Small intestine (tissue), 7 donors: ENCODE data around the gene SMR3B. TPM values are rescaled to one million over a fixed set of nuclear protein-coding genes. Genes with fewer than 3 reads are reported as not detected.

ENCODE experiments used
- DNase-seq, 2 donors: peaks; one replicate each; pipeline versions ENCODE4 v3.0.0 to v3.0.0-alpha.2; 2013
- FAIRE-seq: peaks from 2 replicates; lab custom pipeline; 2012; peaks lifted over from hg19 to GRCh38; lab: Jason Lieb, UNC
- H3K27ac ChIP-seq, 3 donors: one replicate each; pipeline ENCODE4 v1.5.1; 2013; ENCODE audit warnings: low read length in 2 of 3, mild to moderate bottlenecking in 2 of 3, control low read depth in 1 of 3, inconsistent platforms in 1 of 3, low read depth in 1 of 3, moderate library complexity in 1 of 3
- H3K27me3 ChIP-seq, 3 donors: one replicate each; pipeline ENCODE4 v1.6.1; 2013; ENCODE audit warnings: low read length in 3 of 3, inconsistent platforms in 1 of 3; ENCODE audit not compliant: control insufficient read depth in 3 of 3, insufficient read depth in 3 of 3
- H3K36me3 ChIP-seq, 3 donors: one replicate each; pipeline ENCODE4 v1.6.1; 2013; ENCODE audit warnings: low read length in 3 of 3, inconsistent platforms in 1 of 3, low read depth in 1 of 3, mild to moderate bottlenecking in 1 of 3, moderate library complexity in 1 of 3; ENCODE audit not compliant: control insufficient read depth in 3 of 3, insufficient read depth in 2 of 3
- H3K4me1 ChIP-seq, 3 donors: one replicate each; pipeline ENCODE4 v1.6.1; 2013; ENCODE audit warnings: low read length in 2 of 3, inconsistent platforms in 1 of 3, low read depth in 1 of 3, mild to moderate bottlenecking in 1 of 3, moderate library complexity in 1 of 3; ENCODE audit not compliant: control insufficient read depth in 3 of 3, insufficient read depth in 2 of 3
- H3K4me3 ChIP-seq, 3 donors: one replicate each; pipeline ENCODE4 v1.5.1; 2013; ENCODE audit warnings: low read length in 3 of 3, control low read depth in 1 of 3, inconsistent platforms in 1 of 3, low read depth in 1 of 3, mild to moderate bottlenecking in 1 of 3, moderate library complexity in 1 of 3
- H3K9me3 ChIP-seq, 2 donors: one replicate each; pipeline ENCODE4 v1.6.1; 2013; ENCODE audit warnings: low read depth in 1 of 2, low read length in 1 of 2; ENCODE audit not compliant: control insufficient read depth in 2 of 2, insufficient read depth in 1 of 2
- WGBS, 3 donors: extraction: QIAGEN DNeasy Blood & Tissue Kit; methylation state at CpG; one replicate each; pipeline ENCODE4 v1.1.7; 2013; 5-methylcytosine and 5-hydroxymethylcytosine counted together
- polyA plus RNA-seq, 4 donors: library from polyadenylated mRNA; stranded (reverse) in 3 of 4; unstranded in 1 of 4; fragments of 200-250 nt in 3 of 4; fragments of 120-200 nt in 1 of 4; gene quantifications; one replicate each; pipeline versions ENCODE4 v1.2.1 to v1.2.3, GENCODE V29; 2013
- donor health status: healthy with polysubstance abuse.
- donor health status: control.
- donor health status: control.
- donor health status: Bipolar disorder and iron deficiency.
- donor health status: healthy.

The SMR3B gene
- polyA plus RNA-seq, 4 donors, result not detected

DNA sequence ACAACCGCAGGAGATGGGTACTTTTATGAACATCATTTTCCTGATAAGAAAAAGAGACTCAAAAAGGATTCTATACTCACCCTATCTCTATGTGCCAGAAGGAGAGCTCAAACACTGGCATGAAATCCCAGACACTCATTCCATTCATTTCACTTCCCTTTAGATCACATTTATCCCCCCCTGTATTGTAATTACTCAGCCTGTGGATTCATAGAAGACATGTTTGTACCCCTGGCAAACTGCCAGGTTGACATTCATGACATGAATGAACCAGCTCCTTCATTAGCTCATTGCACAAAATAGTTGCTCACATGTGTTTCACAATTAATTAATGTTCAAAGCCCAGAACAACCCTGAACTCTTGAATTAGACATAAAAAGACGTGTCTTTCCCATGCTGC is 17.5 kb upstream of the SMR3B start:
- Histone ChIP-seq H3K4me1 (no peaks in the 10 kb centered on the region), H3K36me3 (no peaks in the 10 kb centered on the region), H3K9me3 (no peaks in the 10 kb centered on the region), H3K4me3 (no peak overlapping the region), H3K27me3 (no peaks in the 10 kb centered on the region), H3K27ac (no peak overlapping the region)
- no peak for DNase-seq
- no peak for FAIRE-seq
- WGBS, 3 donors, result 47 to 65% (median 51%) methylated on average over 2 of the region's 2 CpGs

GRCh38 chr4:70367813-70368212 is 15.1 kb upstream of the SMR3B start:
- no peak for DNase-seq
- Histone ChIP-seq H3K4me1 (no peaks in the 10 kb centered on the region), H3K36me3 (no peaks in the 10 kb centered on the region), H3K27me3 (no peaks in the 10 kb centered on the region), H3K27ac (no peak overlapping the region), H3K4me3 (no peak overlapping the region), H3K9me3 (no peaks in the 10 kb centered on the region)
- no peak for FAIRE-seq
- WGBS, 3 donors, result 90 to 100% (median 96%) methylated on average over 1 of the region's 1 CpG

DNA sequence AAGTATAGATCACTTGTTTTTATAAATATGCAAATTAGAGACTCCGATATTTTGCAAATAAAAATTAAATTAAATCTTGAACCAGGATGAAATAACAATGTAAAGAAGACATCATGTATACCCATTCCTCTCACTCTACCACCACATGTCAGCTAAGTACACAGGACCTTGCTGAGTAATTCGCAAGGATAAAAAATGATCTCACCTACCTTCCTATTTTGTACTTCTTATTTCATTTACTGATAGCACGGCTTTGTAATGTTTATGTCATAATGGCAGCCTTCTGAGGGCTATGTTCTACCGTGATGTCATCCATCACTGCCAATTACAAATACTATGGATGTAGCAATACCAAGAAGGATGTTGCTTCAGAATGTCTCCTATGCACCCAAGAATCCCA is 10.9 kb upstream of the SMR3B start:
- H3K27me3 ChIP-seq, result no peaks in the 10 kb centered on the region
- H3K4me1 ChIP-seq, result no peaks in the 10 kb centered on the region
- DNase-seq (no peak), FAIRE-seq (no peak)
- WGBS, 3 donors, result 87 to 88% (median 88%) methylated on average over 4 of the region's 4 CpGs
- H3K36me3 ChIP-seq, result no peaks in the 10 kb centered on the region
- no peak overlapping the region for H3K4me3 ChIP-seq
- H3K27ac ChIP-seq, result no peak overlapping the region
- H3K9me3 ChIP-seq, result no peaks in the 10 kb centered on the region

- no peaks in the 10 kb centered on the region for H3K36me3 ChIP-seq
- FAIRE-seq, result no peak
- no peaks in the 10 kb centered on the region for H3K4me1 ChIP-seq
- no peak overlapping the region for H3K27ac ChIP-seq
- no peak for DNase-seq
- H3K4me3 ChIP-seq, result no peak overlapping the region
- 69 to 89% (median 80%) methylated on average over 3 of the region's 3 CpGs for WGBS, 3 donors
- no peaks in the 10 kb centered on the region for H3K9me3 ChIP-seq
- H3K27me3 ChIP-seq, result no peaks in the 10 kb centered on the region
These were observed 10.2 kb upstream of the SMR3B start for GRCh38 chr4:70372760-70373159.

DNA sequence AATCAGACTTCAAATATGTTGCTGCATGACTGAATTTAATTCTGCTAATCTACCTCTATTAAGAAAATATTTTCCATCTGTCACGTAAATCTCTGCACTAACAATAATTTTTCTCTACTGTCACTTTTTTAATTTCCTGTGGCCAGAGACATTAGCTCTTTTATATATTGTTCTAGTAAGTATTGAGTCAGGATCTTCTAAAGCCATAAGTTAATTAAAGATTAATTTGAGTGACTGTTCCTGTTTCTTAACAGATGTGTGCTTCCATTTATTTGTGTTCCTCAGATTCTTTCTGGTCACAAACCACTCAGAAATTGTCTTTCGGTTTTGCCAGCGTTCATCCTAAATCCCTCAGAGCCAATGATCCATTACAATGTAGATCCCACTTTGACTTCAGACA is 2.4 kb upstream of the SMR3B start:
- WGBS, 3 donors, result 79 to 89% (median 87%) methylated on average over 3 of the region's 3 CpGs
- Histone ChIP-seq H3K4me1 (no peaks in the 10 kb centered on the region), H3K4me3 (no peak overlapping the region), H3K27ac (no peak overlapping the region), H3K27me3 (no peaks in the 10 kb centered on the region), H3K9me3 (no peaks in the 10 kb centered on the region), H3K36me3 (no peaks in the 10 kb centered on the region)
- no peak for DNase-seq
- FAIRE-seq, result no peak

DNA sequence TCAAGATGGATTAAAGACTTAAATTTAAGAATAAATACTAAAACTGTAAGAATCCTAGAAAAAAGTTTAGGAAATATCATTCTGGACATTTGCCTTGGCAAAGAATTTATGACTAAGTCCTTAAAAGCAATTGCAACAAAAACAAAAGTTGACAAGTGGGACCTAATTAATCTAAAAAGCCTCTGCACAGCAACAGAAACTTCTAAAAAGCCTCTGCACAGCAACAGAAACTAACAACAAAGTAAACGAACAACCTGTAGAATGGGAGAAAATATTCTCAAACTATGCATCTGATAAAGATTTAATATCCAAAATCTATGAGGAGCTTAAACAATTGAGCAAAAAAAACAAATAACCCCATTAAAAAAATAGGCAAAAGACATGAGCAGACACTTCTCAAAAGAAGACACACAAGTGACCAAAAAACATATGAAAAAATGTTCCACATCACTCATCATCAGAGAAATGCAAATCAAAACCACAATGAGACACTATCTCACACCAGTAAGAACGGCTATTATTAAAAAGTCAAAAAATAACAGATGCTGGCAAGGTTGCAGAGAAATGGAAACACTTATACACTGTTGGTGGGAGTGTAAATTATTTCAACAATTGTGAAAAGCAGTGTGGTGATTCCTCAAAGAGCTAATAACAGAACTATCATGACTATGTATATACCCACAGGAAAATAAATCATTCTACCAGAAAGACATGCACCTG is 9.3 kb downstream of the SMR3B start:
- Histone ChIP-seq H3K4me1 (no peaks in the 10 kb centered on the region), H3K36me3 (no peaks in the 10 kb centered on the region), H3K27ac (no peak overlapping the region), H3K4me3 (no peak overlapping the region), H3K27me3 (no peaks in the 10 kb centered on the region), H3K9me3 (no peaks in the 10 kb centered on the region)
- no peak for DNase-seq
- no peak for FAIRE-seq
- WGBS, 3 donors, result 57 to 76% (median 68%) methylated on average over 2 of the region's 2 CpGs

DNA sequence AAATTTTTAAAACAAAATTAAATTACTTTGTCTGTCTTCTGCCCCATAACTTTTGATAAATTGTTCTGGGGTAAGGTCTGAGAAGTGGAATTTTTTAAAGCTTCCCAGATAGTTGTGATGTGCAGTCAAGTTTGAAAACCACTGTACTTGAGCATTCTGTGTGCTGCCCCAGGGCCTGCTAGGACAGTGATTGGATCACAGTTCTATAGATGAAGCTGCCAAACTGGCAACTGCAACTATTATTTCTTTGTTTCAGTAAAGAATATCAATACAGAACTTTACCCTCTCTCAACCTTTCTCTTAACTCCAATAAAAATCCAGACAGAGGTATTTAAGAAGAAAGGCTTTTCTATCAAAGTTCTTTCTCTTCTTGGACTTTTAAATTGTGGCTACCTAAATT is 14.6 kb downstream of the SMR3B start, which contains the start of gene OPRPN:
Gene OPRPN, plus strand, starts transcription at position 361 of the 400 bp plus-strand sequence. CDS start 1,346 bp downstream, outside the sequence.
- no peak within 1 kb of the TSS for H3K27ac ChIP-seq
- DNase-seq (no peak), FAIRE-seq (no peak)
- no peaks in the 10 kb centered on the region for H3K4me1 ChIP-seq
- no peak within 1 kb of the TSS for H3K4me3 ChIP-seq
- no peaks in the 10 kb centered on the region for H3K9me3 ChIP-seq
- no peaks in the 10 kb centered on the region for H3K36me3 ChIP-seq
- H3K27me3 ChIP-seq, result no peaks in the 10 kb centered on the region

GRCh38 chr4:70399319-70399718 is 16.4 kb downstream of the SMR3B start:
- Histone ChIP-seq H3K27ac (no peak overlapping the region), H3K36me3 (no peaks in the 10 kb centered on the region), H3K4me1 (no peaks in the 10 kb centered on the region), H3K27me3 (no peaks in the 10 kb centered on the region), H3K9me3 (no peaks in the 10 kb centered on the region), H3K4me3 (no peak overlapping the region)
- WGBS, 3 donors, result 70 to 84% (median 82%) methylated on average over 1 of the region's 1 CpG
- DNase-seq, result no peak
- no peak for FAIRE-seq

DNA sequence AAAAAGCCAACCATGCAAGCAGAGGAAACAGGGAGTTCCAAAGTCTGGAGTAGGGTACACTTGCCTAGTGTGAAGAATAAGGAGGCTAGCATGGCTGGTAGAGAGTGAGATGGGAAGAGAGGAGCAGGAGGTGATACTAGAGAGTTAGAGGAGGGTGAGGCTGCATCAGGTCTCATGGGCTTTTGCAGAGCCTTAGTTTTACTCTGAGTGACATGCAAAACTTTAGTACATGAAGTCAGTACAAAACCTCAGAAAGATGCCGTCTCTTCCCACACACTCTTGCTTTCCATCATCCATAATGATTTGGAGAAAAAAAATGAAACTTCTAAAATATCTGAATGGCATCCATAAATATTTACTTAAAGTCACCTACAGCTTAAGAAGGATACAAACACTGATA is 19.8 kb downstream of the SMR3B start:
- DNase-seq (no peak), FAIRE-seq (no peak)
- no peaks in the 10 kb centered on the region for H3K9me3 ChIP-seq

More for the DNA sequence above, 19.8 kb downstream of the SMR3B start:
- no peaks in the 10 kb centered on the region for H3K36me3 ChIP-seq
- no peak overlapping the region for H3K4me3 ChIP-seq
- no peaks in the 10 kb centered on the region for H3K27me3 ChIP-seq
- H3K4me1 ChIP-seq, result no peaks in the 10 kb centered on the region
- 70 to 83% (median 77%) methylated on average over 1 of the region's 1 CpG for WGBS, 3 donors
- no peak overlapping the region for H3K27ac ChIP-seq
